ENCODE measurements around the gene ANKFY1. TPM values are rescaled to one million over a fixed set of nuclear protein-coding genes. Genes with fewer than 3 reads are reported as not detected.
A peak's percentile ranks its signal among the peaks of the same experiment; 100 is the strongest.

The ANKFY1 gene
- total RNA-seq, 4 donors from 2014 or later: 12.6 to 26.9 (median 13.5) TPM

GRCh38 chr17:4162321-4162720, 101.5 kb downstream of the ANKFY1 start:
- no peak for TF ChIP-seq POLR2A (IDR thresholded peaks at IDR 0.05)
- no peak for TF ChIP-seq CTCF (IDR thresholded peaks at IDR 0.05 in 4 of 5, conservative IDR thresholded peaks at IDR 0.05 in 1 of 5)
- no peak overlapping the region for H3K4me3 ChIP-seq
- in situ Hi-C loops (cut with MboI; ENCODE audit: low sequenced_read_pairs in 4 of 4): no loop called here
- H3K9me3 ChIP-seq: no peaks in the 10 kb centered on the region
- no peak for DNase-seq
- no peaks in the 10 kb centered on the region for H3K27me3 ChIP-seq
- peak overlapping the region; percentile 85 to 93 (median 90) for H3K27ac ChIP-seq
- H3K4me1 ChIP-seq: peaks cover 18 to 54% of the 10 kb centered on the region in 2 donors
- H3K36me3 ChIP-seq: peaks cover 0 to 16% of the 10 kb centered on the region in 2 donors
- no peak for ATAC-seq
- intact Hi-C loops (cut with DNase I; ENCODE audit: low total_unique reads): no loop called here

- Histone ChIP-seq H3K4me3 (no peak overlapping the region), H3K27ac (peak overlapping the region; percentile 85 to 93 (median 90)), H3K4me1 (peaks cover 18 to 54% of the 10 kb centered on the region in 2 donors), H3K36me3 (peaks cover 0 to 16% of the 10 kb centered on the region in 2 donors), H3K27me3 (no peaks in the 10 kb centered on the region), H3K9me3 (no peaks in the 10 kb centered on the region)
- in situ Hi-C loops (cut with MboI; ENCODE audit: low sequenced_read_pairs in 4 of 4): no loop called here
- TF ChIP-seq POLR2A (IDR thresholded peaks at IDR 0.05) (no peak), CTCF (IDR thresholded peaks at IDR 0.05 in 4 of 5, conservative IDR thresholded peaks at IDR 0.05 in 1 of 5) (no peak)
- intact Hi-C loops (cut with DNase I; ENCODE audit: low total_unique reads): no loop called here
- ATAC-seq: no peak
- DNase-seq: no peak
Measured at GRCh38 chr17:4161967-4162305, 101.8 kb downstream of the ANKFY1 start.

- Histone ChIP-seq H3K9me3 (no peaks in the 10 kb centered on the region), H3K36me3 (peaks cover 0 to 12% of the 10 kb centered on the region in 2 donors), H3K4me1 (peaks cover 18 to 53% of the 10 kb centered on the region in 2 donors), H3K4me3 (no peak overlapping the region), H3K27me3 (no peaks in the 10 kb centered on the region), H3K27ac (peak overlapping the region; percentile 85 to 93 (median 90))
- peak; percentile 53 to 66 (median 54) for TF ChIP-seq CTCF (IDR thresholded peaks at IDR 0.05 in 4 of 5, conservative IDR thresholded peaks at IDR 0.05 in 1 of 5)
- peak in 1 of 2 donors; percentile 34 for TF ChIP-seq POLR2A (IDR thresholded peaks at IDR 0.05)
- in situ Hi-C loops (cut with MboI; ENCODE audit: low sequenced_read_pairs in 4 of 4) (no loop called here), intact Hi-C loops (cut with DNase I; ENCODE audit: low total_unique reads) (no loop called here)
- DNase-seq: peak; percentile 90 to 92
- peak; percentile 87 to 92 for ATAC-seq
Measured at GRCh38 chr17:4161192-4161966, 102.4 kb downstream of the ANKFY1 start.

- no peaks in the 10 kb centered on the region for H3K27me3 ChIP-seq
- H3K36me3 ChIP-seq: peaks cover 0 to 11% of the 10 kb centered on the region in 2 donors
- TF ChIP-seq CTCF (IDR thresholded peaks at IDR 0.05 in 4 of 5, conservative IDR thresholded peaks at IDR 0.05 in 1 of 5): no peak
- no peak for TF ChIP-seq POLR2A (IDR thresholded peaks at IDR 0.05)
- H3K4me3 ChIP-seq: no peak overlapping the region
- intact Hi-C loops (cut with DNase I; ENCODE audit: low total_unique reads): no loop called here
- in situ Hi-C loops (cut with MboI; ENCODE audit: low sequenced_read_pairs in 4 of 4): no loop called here
- no peaks in the 10 kb centered on the region for H3K9me3 ChIP-seq
- DNase-seq (no peak), ATAC-seq (no peak)
- peak overlapping the region; percentile 85 to 93 (median 90) for H3K27ac ChIP-seq
- peaks cover 18 to 45% of the 10 kb centered on the region in 2 donors for H3K4me1 ChIP-seq
Measured at GRCh38 chr17:4160294-4160859, 103.4 kb downstream of the ANKFY1 start.

Data from gastrocnemius medialis (tissue), 4 donors.